ENCODE results near the gene CAB39.
A peak's percentile ranks its signal among the peaks of the same experiment; 100 is the strongest.

Gene CAB39

GRCh38 chr2:230735884-230736283, 23.2 kb downstream of the CAB39 start:
- H3K36me3 ChIP-seq (ENCODE audit: control insufficient read depth, insufficient read depth, low read length, severe bottlenecking) = peaks cover 14% of the 10 kb centered on the region
- H3K27me3 ChIP-seq (replicated peaks; ENCODE audit: control insufficient read depth, insufficient read depth, low read length) = no peaks in the 10 kb centered on the region
- no peak for DNase-seq (ENCODE audit: low read depth)
- no peak overlapping the region for H3K4me3 ChIP-seq (ENCODE audit: low read length)
- H3K9ac ChIP-seq (ENCODE audit: low read length) = no peak overlapping the region
- H3K9me3 ChIP-seq (ENCODE audit: control insufficient read depth, low read length) = no peaks in the 10 kb centered on the region
- peaks cover 20% of the 10 kb centered on the region for H3K4me1 ChIP-seq (ENCODE audit: control insufficient read depth, insufficient read depth, low read length)

GRCh38 chr2:230737300-230737699, 24.7 kb downstream of the CAB39 start:
- DNase-seq (ENCODE audit: low read depth) = no peak
- H3K9me3 ChIP-seq (ENCODE audit: control insufficient read depth, low read length) = no peaks in the 10 kb centered on the region
- peaks cover 20% of the 10 kb centered on the region for H3K4me1 ChIP-seq (ENCODE audit: control insufficient read depth, insufficient read depth, low read length)
- peaks cover 18% of the 10 kb centered on the region for H3K36me3 ChIP-seq (ENCODE audit: control insufficient read depth, insufficient read depth, low read length, severe bottlenecking)
- no peaks in the 10 kb centered on the region for H3K27me3 ChIP-seq (replicated peaks; ENCODE audit: control insufficient read depth, insufficient read depth, low read length)
- H3K4me3 ChIP-seq (ENCODE audit: low read length) = no peak overlapping the region
- H3K9ac ChIP-seq (ENCODE audit: low read length) = no peak overlapping the region

GRCh38 chr2:230737791-230738226, 25.2 kb downstream of the CAB39 start:
- peaks cover 20% of the 10 kb centered on the region for H3K4me1 ChIP-seq (ENCODE audit: control insufficient read depth, insufficient read depth, low read length)
- H3K36me3 ChIP-seq (ENCODE audit: control insufficient read depth, insufficient read depth, low read length, severe bottlenecking) = peaks cover 18% of the 10 kb centered on the region
- no peak for DNase-seq (ENCODE audit: low read depth)
- no peaks in the 10 kb centered on the region for H3K9me3 ChIP-seq (ENCODE audit: control insufficient read depth, low read length)
- no peaks in the 10 kb centered on the region for H3K27me3 ChIP-seq (replicated peaks; ENCODE audit: control insufficient read depth, insufficient read depth, low read length)
- H3K4me3 ChIP-seq (ENCODE audit: low read length) = no peak overlapping the region
- H3K9ac ChIP-seq (ENCODE audit: low read length) = no peak overlapping the region

- H3K4me3 ChIP-seq (ENCODE audit: low read length) = no peak overlapping the region
- peak; percentile 68 for DNase-seq (ENCODE audit: low read depth)
Measured at GRCh38 chr2:230738391-230738811, 25.8 kb downstream of the CAB39 start.

GRCh38 chr2:230738924-230739323, 26.3 kb downstream of the CAB39 start:
- H3K9ac ChIP-seq (ENCODE audit: low read length) = no peak overlapping the region
- no peaks in the 10 kb centered on the region for H3K27me3 ChIP-seq (replicated peaks; ENCODE audit: control insufficient read depth, insufficient read depth, low read length)
- no peak for DNase-seq (ENCODE audit: low read depth)
- H3K4me1 ChIP-seq (ENCODE audit: control insufficient read depth, insufficient read depth, low read length) = peaks cover 20% of the 10 kb centered on the region
- no peaks in the 10 kb centered on the region for H3K9me3 ChIP-seq (ENCODE audit: control insufficient read depth, low read length)
- peaks cover 18% of the 10 kb centered on the region for H3K36me3 ChIP-seq (ENCODE audit: control insufficient read depth, insufficient read depth, low read length, severe bottlenecking)
- no peak overlapping the region for H3K4me3 ChIP-seq (ENCODE audit: low read length)

More at GRCh38 chr2:230738391-230738811, 25.8 kb downstream of the CAB39 start:
- Histone ChIP-seq H3K4me1 (ENCODE audit: control insufficient read depth, insufficient read depth, low read length) (peaks cover 20% of the 10 kb centered on the region), H3K9ac (ENCODE audit: low read length) (no peak overlapping the region), H3K9me3 (ENCODE audit: control insufficient read depth, low read length) (no peaks in the 10 kb centered on the region), H3K27me3 (replicated peaks; ENCODE audit: control insufficient read depth, insufficient read depth, low read length) (no peaks in the 10 kb centered on the region), H3K36me3 (ENCODE audit: control insufficient read depth, insufficient read depth, low read length, severe bottlenecking) (peaks cover 18% of the 10 kb centered on the region)

- Histone ChIP-seq H3K9ac (ENCODE audit: low read length) (no peak overlapping the region), H3K36me3 (ENCODE audit: control insufficient read depth, insufficient read depth, low read length, severe bottlenecking) (peaks cover 18% of the 10 kb centered on the region), H3K4me3 (ENCODE audit: low read length) (no peak overlapping the region), H3K4me1 (ENCODE audit: control insufficient read depth, insufficient read depth, low read length) (peaks cover 20% of the 10 kb centered on the region), H3K9me3 (ENCODE audit: control insufficient read depth, low read length) (no peaks in the 10 kb centered on the region), H3K27me3 (replicated peaks; ENCODE audit: control insufficient read depth, insufficient read depth, low read length) (no peaks in the 10 kb centered on the region)
- no peak for DNase-seq (ENCODE audit: low read depth)
Measured at GRCh38 chr2:230739961-230740360, 27.3 kb downstream of the CAB39 start.

GRCh38 chr2:230742781-230743180, 30.1 kb downstream of the CAB39 start:
- H3K36me3 ChIP-seq (ENCODE audit: control insufficient read depth, insufficient read depth, low read length, severe bottlenecking) = peaks cover 26% of the 10 kb centered on the region
- H3K27me3 ChIP-seq (replicated peaks; ENCODE audit: control insufficient read depth, insufficient read depth, low read length) = no peaks in the 10 kb centered on the region
- no peak overlapping the region for H3K4me3 ChIP-seq (ENCODE audit: low read length)
- no peak overlapping the region for H3K9ac ChIP-seq (ENCODE audit: low read length)
- no peak for DNase-seq (ENCODE audit: low read depth)
- H3K4me1 ChIP-seq (ENCODE audit: control insufficient read depth, insufficient read depth, low read length) = peaks cover 12% of the 10 kb centered on the region
- no peaks in the 10 kb centered on the region for H3K9me3 ChIP-seq (ENCODE audit: control insufficient read depth, low read length)

GRCh38 chr2:230746213-230746612, 33.6 kb downstream of the CAB39 start:
- H3K9ac ChIP-seq (ENCODE audit: low read length) = no peak overlapping the region
- DNase-seq (ENCODE audit: low read depth) = no peak
- no peak overlapping the region for H3K4me3 ChIP-seq (ENCODE audit: low read length)
- H3K9me3 ChIP-seq (ENCODE audit: control insufficient read depth, low read length) = no peaks in the 10 kb centered on the region
- H3K4me1 ChIP-seq (ENCODE audit: control insufficient read depth, insufficient read depth, low read length) = peaks cover 12% of the 10 kb centered on the region
- no peaks in the 10 kb centered on the region for H3K27me3 ChIP-seq (replicated peaks; ENCODE audit: control insufficient read depth, insufficient read depth, low read length)
- peaks cover 10% of the 10 kb centered on the region for H3K36me3 ChIP-seq (ENCODE audit: control insufficient read depth, insufficient read depth, low read length, severe bottlenecking)

GRCh38 chr2:230748087-230748486, 35.4 kb downstream of the CAB39 start:
- H3K9ac ChIP-seq (ENCODE audit: low read length) = no peak overlapping the region
- no peaks in the 10 kb centered on the region for H3K27me3 ChIP-seq (replicated peaks; ENCODE audit: control insufficient read depth, insufficient read depth, low read length)
- H3K36me3 ChIP-seq (ENCODE audit: control insufficient read depth, insufficient read depth, low read length, severe bottlenecking) = peaks cover 8% of the 10 kb centered on the region
- H3K4me3 ChIP-seq (ENCODE audit: low read length) = no peak overlapping the region
- peaks cover 19% of the 10 kb centered on the region for H3K4me1 ChIP-seq (ENCODE audit: control insufficient read depth, insufficient read depth, low read length)
- no peaks in the 10 kb centered on the region for H3K9me3 ChIP-seq (ENCODE audit: control insufficient read depth, low read length)
- DNase-seq (ENCODE audit: low read depth) = no peak

- Histone ChIP-seq H3K9me3 (ENCODE audit: control insufficient read depth, low read length) (no peaks in the 10 kb centered on the region), H3K4me3 (ENCODE audit: low read length) (no peak overlapping the region), H3K36me3 (ENCODE audit: control insufficient read depth, insufficient read depth, low read length, severe bottlenecking) (peaks cover 8% of the 10 kb centered on the region), H3K4me1 (ENCODE audit: control insufficient read depth, insufficient read depth, low read length) (peaks cover 19% of the 10 kb centered on the region), H3K9ac (ENCODE audit: low read length) (no peak overlapping the region), H3K27me3 (replicated peaks; ENCODE audit: control insufficient read depth, insufficient read depth, low read length) (no peaks in the 10 kb centered on the region)
- DNase-seq (ENCODE audit: low read depth) = peak; percentile 55
Measured at GRCh38 chr2:230749111-230749510, 36.5 kb downstream of the CAB39 start.

- no peak overlapping the region for H3K4me3 ChIP-seq (ENCODE audit: low read length)
- H3K27me3 ChIP-seq (replicated peaks; ENCODE audit: control insufficient read depth, insufficient read depth, low read length) = no peaks in the 10 kb centered on the region
Measured at GRCh38 chr2:230751062-230751461, 38.4 kb downstream of the CAB39 start.

GRCh38 chr2:230754200-230754599, 41.6 kb downstream of the CAB39 start:
- H3K4me1 ChIP-seq (ENCODE audit: control insufficient read depth, insufficient read depth, low read length) = peaks cover 48% of the 10 kb centered on the region
- no peaks in the 10 kb centered on the region for H3K9me3 ChIP-seq (ENCODE audit: control insufficient read depth, low read length)
- H3K27me3 ChIP-seq (replicated peaks; ENCODE audit: control insufficient read depth, insufficient read depth, low read length) = no peaks in the 10 kb centered on the region
- no peak overlapping the region for H3K4me3 ChIP-seq (ENCODE audit: low read length)
- no peak for DNase-seq (ENCODE audit: low read depth)
- H3K9ac ChIP-seq (ENCODE audit: low read length) = no peak overlapping the region
- no peaks in the 10 kb centered on the region for H3K36me3 ChIP-seq (ENCODE audit: control insufficient read depth, insufficient read depth, low read length, severe bottlenecking)

More at GRCh38 chr2:230751062-230751461, 38.4 kb downstream of the CAB39 start:
- no peak overlapping the region for H3K9ac ChIP-seq (ENCODE audit: low read length)
- H3K4me1 ChIP-seq (ENCODE audit: control insufficient read depth, insufficient read depth, low read length) = peaks cover 25% of the 10 kb centered on the region
- no peaks in the 10 kb centered on the region for H3K9me3 ChIP-seq (ENCODE audit: control insufficient read depth, low read length)
- peaks cover 5% of the 10 kb centered on the region for H3K36me3 ChIP-seq (ENCODE audit: control insufficient read depth, insufficient read depth, low read length, severe bottlenecking)
- peak; percentile 64 for DNase-seq (ENCODE audit: low read depth)
